GM12878 (cell line): Measurements from ENCODE around the gene TOX4. TPM values are rescaled to one million over a fixed set of nuclear protein-coding genes. Genes with fewer than 3 reads are reported as not detected.

Source experiments
- ATAC-seq: fragments of 200-7000 bp; cut with Tn5 transposase; 3 replicates; pipeline ENCODE4 v1.9.1; 2020; ENCODE audit warnings: mild to moderate bottlenecking, moderate library complexity
- BruUV-seq: library from RNA; stranded (reverse); fragments of 400-500 nt; replicated peaks from 2 replicates; lab custom pipeline; 2021; lab: Mats Ljungman, UMichigan
- CTCF ChIA-PET: fragments of 300-600 bp; sonication (Branson Sonifier 250); formaldehyde crosslinking; extraction: SDS; loops from one replicate; lab custom pipeline; 2021; ENCODE audit warnings: inconsistent platforms; lab: Yijun Ruan, JAX
- POLR2A ChIA-PET: fragments of 350-600 bp; formaldehyde crosslinking; extraction: SDS; loops from one replicate; lab custom pipeline; 2021; ENCODE audit warnings: inconsistent platforms; lab: Charles Lee
- RAD21 ChIA-PET: fragments of 300-600 bp; sonication (Branson Sonifier 250); formaldehyde crosslinking; loops from one replicate; lab custom pipeline; 2023; ENCODE audit warnings: antibody characterized with exemption; ENCODE audit not compliant: unreplicated experiment; lab: Charles Lee
- SMC1A ChIA-PET: fragments of 300-600 bp; sonication (Branson Sonifier 250); formaldehyde crosslinking; loops from one replicate; lab custom pipeline; 2023; ENCODE audit not compliant: unreplicated experiment, uncharacterized antibody; lab: Charles Lee
- DNase-seq: peaks from one replicate; pipeline ENCODE4 v3.0.0-alpha.2; 2011; ENCODE audit warnings: low read depth, low spot score
- FAIRE-seq: peaks from 3 replicates; lab custom pipeline; 2011; peaks lifted over from hg19 to GRCh38; lab: Jason Lieb, UNC
- H2AFZ ChIP-seq: 2 replicates; pipeline ENCODE4 v1.6.0; 2011; ENCODE audit warnings: low read depth, low read length, control low read depth; ENCODE audit not compliant: control insufficient read depth
- H3K27ac ChIP-seq: 2 replicates; pipeline ENCODE4 v1.5.1; 2011; ENCODE audit warnings: control low read depth; ENCODE audit not compliant: control insufficient read depth, insufficient read depth
- H3K27me3 ChIP-seq, 2 experiments: replicated peaks in 1 of 2; 2 replicates each; pipeline versions ENCODE4 v1.6.0 to v1.6.1; 2011; ENCODE audit warnings: low read length in 1 of 2; ENCODE audit not compliant: control insufficient read depth in 2 of 2, insufficient read depth in 2 of 2
- H3K36me3 ChIP-seq, 2 experiments: 2 replicates each; pipeline ENCODE4 v1.5.1; 2011; ENCODE audit warnings: low read length in 1 of 2; ENCODE audit not compliant: control insufficient read depth in 2 of 2, insufficient read depth in 2 of 2
- H3K4me1 ChIP-seq: 2 replicates; pipeline ENCODE4 v1.6.1; 2011; ENCODE audit warnings: mild to moderate bottlenecking, low read length, moderate library complexity, mixed read lengths; ENCODE audit not compliant: control insufficient read depth, insufficient read depth
- H3K4me2 ChIP-seq: 2 replicates; pipeline ENCODE4 v1.6.0; 2011; ENCODE audit warnings: control low read depth; ENCODE audit not compliant: control insufficient read depth, insufficient read depth
- H3K4me3 ChIP-seq: fragments of 200-600 bp; sonication (generic); 2 replicates; pipeline ENCODE4 v1.5.1; 2016
- H3K79me2 ChIP-seq: 2 replicates; pipeline ENCODE4 v1.6.0; 2011; ENCODE audit warnings: low read length; ENCODE audit not compliant: control insufficient read depth, insufficient read depth
- H3K9ac ChIP-seq: 2 replicates; pipeline ENCODE4 v1.8.0; 2011; ENCODE audit warnings: low read length, control low read depth, mixed read lengths; ENCODE audit not compliant: control insufficient read depth, insufficient read depth
- H3K9me3 ChIP-seq: replicated peaks from 3 replicates; pipeline ENCODE4 v1.5.1; 2011; ENCODE audit warnings: mild to moderate bottlenecking, low read length; ENCODE audit not compliant: control insufficient read depth, insufficient read depth
- H4K20me1 ChIP-seq: 2 replicates; pipeline ENCODE4 v1.6.0; 2011; ENCODE audit not compliant: control insufficient read depth, insufficient read depth
- IRF3 ChIP-seq: fragments of 450-650 bp; IDR thresholded peaks from 2 replicates; pipeline ENCODE4 v1.6.1; 2014; ENCODE audit warnings: mild to moderate bottlenecking
- PRDM15 ChIP-seq: fragments of 450-650 bp; formaldehyde crosslinking; IDR thresholded peaks from 2 replicates; pipeline ENCODE4 v1.4.0; 2020; ENCODE audit warnings: mild to moderate bottlenecking, moderate library complexity
- RUNX3 ChIP-seq: IDR thresholded peaks from 2 replicates; pipeline ENCODE4 v1.6.1; 2012; ENCODE audit warnings: low read length, inconsistent platforms
- WGBS: methylation state at CpG from one replicate; pipeline ENCODE4 v1.1.6; 2016; ENCODE audit warnings: low lambda C conversion rate; ENCODE audit not compliant: insufficient replicate concordance, insufficient coverage; ENCODE audit errors: missing lambda C conversion rate; 5-methylcytosine and 5-hydroxymethylcytosine counted together
- in situ Hi-C: fragments of 300-500 bp; cut with MboI; formaldehyde crosslinking; loops from 9 replicates; pipeline ENCODE4 v1.14.3; 2018; ENCODE audit warnings: mixed read lengths
- intact Hi-C: fragments of 100-400 bp; cut with micrococcal nuclease; formaldehyde crosslinking; loops from one replicate; pipeline ENCODE4 v1.14.2; 2022; ENCODE audit not compliant: unreplicated experiment
- polyA plus RNA-seq, 11 experiments: library from polyadenylated mRNA; depleted of rRNA in 4 of 11; unstranded in 6 of 11; stranded (reverse) in 5 of 11; fragments of >200 nt; fragmentation: Nextera tagmentation in 4 of 11; fragmentation: Illumina TruSeq in 1 of 11; extraction: Ambion mirVana in 4 of 11; extraction: Trizol in 1 of 11; gene quantifications; 1 replicate in 1 of 11; 2 replicates in 10 of 11; pipeline versions ENCODE4 v1.2.1 to v1.2.3, GENCODE V29; 2011 to 2016; ENCODE audit warnings: inconsistent platforms in 2 of 11, missing spikeins in 2 of 11, low read depth in 1 of 11
- total RNA-seq, 4 experiments: library from RNA; depleted of rRNA in 3 of 4; stranded (reverse); fragments of >200 nt in 3 of 4; fragmentation: Illumina TruSeq in 1 of 4; extraction: Trizol in 1 of 4; gene quantifications; 2 replicates each; pipeline versions ENCODE4 v1.2.1 to v1.2.3, GENCODE V29; 2013 to 2021

Gene TOX4
- total and polyA plus RNA-seq, 10 of the 15 experiments (the other 5 are each of a cell fraction or from before 2014, with no cell fraction given), result 18.4 to 113 (median 55.2) TPM

GRCh38 chr14:21535545-21536417 lies 58.8 kb downstream of the TOX4 start:
- BruUV-seq, result no TSS peak
- WGBS, result 39% methylated on average over 6 of the region's 6 CpGs
- Histone ChIP-seq H3K27ac (no peak overlapping the region), H3K36me3 (no peaks in the 10 kb centered on the region), H3K9me3 (no peaks in the 10 kb centered on the region), H3K27me3 (peaks cover 5 to 7% of the 10 kb centered on the region in 2 experiments), H4K20me1 (no peaks in the 10 kb centered on the region), H3K4me2 (no peak overlapping the region), H3K9ac (no peak overlapping the region), H3K4me1 (no peaks in the 10 kb centered on the region), H3K79me2 (no peaks in the 10 kb centered on the region), H2AFZ (no peak overlapping the region), H3K4me3 (no peak overlapping the region)
- POLR2A ChIA-PET, result no interaction called here
- RAD21 ChIA-PET, result interaction anchor here (1.1 to 1.2 kb wide), 2 partner anchors 9 to 37 kb away, joined by 4 to 6 read pairs; partner anchors contain the start of gene SALL2
- TF ChIP-seq IRF3, result no peak
- TF ChIP-seq RUNX3, result no peak
- no peak for TF ChIP-seq PRDM15 (CRISPR knock-in tag)
- DNase-seq, result no peak
- in situ Hi-C loops, result no loop called here
- intact Hi-C loops, result no loop called here
- SMC1A ChIA-PET, result interaction anchor here (0.6 to 2.5 kb wide), 6 partner anchors 10 to 181 kb away, joined by 3 to 16 read pairs (median 3); partner anchors contain the start of gene SALL2
- ATAC-seq, result peak; percentile 45
- no peak for FAIRE-seq
- CTCF ChIA-PET, result interaction anchor here (0.6 to 2.2 kb wide), 3 partner anchors 9 to 37 kb away, joined by 4 to 10 read pairs (median 4); partner anchors contain the start of gene SALL2
